Common myeloid progenitor, CD34-positive (primary cell): ENCODE measurements around the gene SLC9C2.

Source experiments
- CTCF ChIA-PET: fragments of 350-600 bp; sonication (Branson Sonifier 250); formaldehyde crosslinking; loops from one replicate; lab custom pipeline; 2021; ENCODE audit warnings: antibody characterized with exemption; lab: Charles Lee
- POLR2A ChIA-PET: fragments of 350-600 bp; sonication (Branson Sonifier 250); formaldehyde crosslinking; loops from one replicate; lab custom pipeline; 2021; ENCODE audit warnings: antibody characterized with exemption; lab: Charles Lee
- DNase-seq, 3 donors: peaks; one replicate each; pipeline versions ENCODE4 v3.0.0 to v3.0.0-alpha.2; 2013
- H3K27ac ChIP-seq, 2 experiments: 1 replicate in 1 of 2; 2 replicates in 1 of 2; pipeline ENCODE4 v1.7.0; 2013; ENCODE audit warnings: inconsistent platforms in 2 of 2, low read length in 2 of 2, mild to moderate bottlenecking in 2 of 2, low read depth in 1 of 2, moderate library complexity in 1 of 2; ENCODE audit not compliant: severe bottlenecking in 2 of 2, insufficient read depth in 1 of 2, poor library complexity in 1 of 2
- H3K27me3 ChIP-seq, 5 experiments: replicated peaks in 2 of 5; 1 replicate in 3 of 5; 2 replicates in 2 of 5; pipeline versions ENCODE4 v1.6.1 to v1.7.0; 2013; ENCODE audit warnings: low read length in 4 of 5, mild to moderate bottlenecking in 2 of 5, moderate library complexity in 2 of 5, inconsistent platforms in 1 of 5; ENCODE audit not compliant: insufficient read depth in 5 of 5, control insufficient read depth in 4 of 5
- H3K36me3 ChIP-seq, 4 experiments: 1 replicate in 2 of 4; 2 replicates in 2 of 4; pipeline versions ENCODE4 v1.6.1 to v1.7.0; 2013; ENCODE audit warnings: low read length in 3 of 4, control low read depth in 1 of 4, mild to moderate bottlenecking in 1 of 4; ENCODE audit not compliant: control insufficient read depth in 4 of 4, insufficient read depth in 4 of 4
- H3K4me1 ChIP-seq, 4 experiments: 1 replicate in 3 of 4; 2 replicates in 1 of 4; pipeline versions ENCODE4 v1.6.1 to v1.7.1; 2013; ENCODE audit warnings: low read length in 3 of 4, mild to moderate bottlenecking in 3 of 4, control low read depth in 1 of 4, inconsistent platforms in 1 of 4, moderate library complexity in 1 of 4; ENCODE audit not compliant: control insufficient read depth in 4 of 4, insufficient read depth in 4 of 4; ENCODE audit errors: control extremely low read depth in 1 of 4
- H3K4me3 ChIP-seq, 7 experiments: 1 replicate in 4 of 7; 2 replicates in 3 of 7; pipeline versions ENCODE4 v1.5.1 to v1.7.0; 2013; ENCODE audit warnings: mild to moderate bottlenecking in 7 of 7, low read length in 6 of 7, moderate library complexity in 6 of 7, inconsistent platforms in 2 of 7, low read depth in 2 of 7, control low read depth in 1 of 7; ENCODE audit not compliant: insufficient read depth in 4 of 7, control insufficient read depth in 1 of 7; ENCODE audit errors: extremely low read depth in 1 of 7
- H3K9me3 ChIP-seq, 5 experiments: 1 replicate in 4 of 5; 2 replicates in 1 of 5; pipeline versions ENCODE4 v1.6.1 to v1.7.1; 2013; ENCODE audit warnings: low read length in 4 of 5, mild to moderate bottlenecking in 2 of 5, inconsistent platforms in 1 of 5, low read depth in 1 of 5, moderate library complexity in 1 of 5; ENCODE audit not compliant: control insufficient read depth in 4 of 5, insufficient read depth in 2 of 5; ENCODE audit errors: control extremely low read depth in 1 of 5
- WGBS: methylation state at CpG from one replicate; pipeline ENCODE4 v1.1.5; 2013; ENCODE audit not compliant: insufficient coverage; 5-methylcytosine and 5-hydroxymethylcytosine counted together

SLC9C2 gene

DNA sequence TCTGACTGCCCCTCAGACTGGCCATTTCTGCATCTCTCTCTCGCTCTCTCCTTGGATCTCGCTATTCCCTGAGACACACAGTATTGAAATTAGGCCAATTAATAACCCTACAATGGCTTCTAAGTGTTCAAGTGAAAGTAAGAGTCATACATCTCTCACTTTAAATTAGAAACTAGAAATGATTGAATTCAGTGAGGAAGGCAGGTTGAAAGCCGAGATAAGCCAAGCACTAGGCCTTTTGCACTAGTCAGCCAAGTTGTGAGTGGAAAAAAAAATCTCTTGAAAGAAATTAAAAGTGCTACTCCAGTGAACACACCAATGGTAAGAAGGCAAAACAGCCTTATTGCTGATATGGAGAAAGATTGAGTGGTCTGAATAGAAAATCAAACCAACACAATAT is 51.2 kb downstream of the SLC9C2 start:
- Histone ChIP-seq H3K36me3 (no peaks in the 10 kb centered on the region), H3K27ac (no peak overlapping the region), H3K9me3 (no peaks in the 10 kb centered on the region), H3K27me3 (no peaks in the 10 kb centered on the region), H3K4me3 (no peak overlapping the region), H3K4me1 (peaks cover 0 to 17% (median 3%) of the 10 kb centered on the region in 4 experiments)
- WGBS = 92% methylated on average over 2 of the region's 3 CpGs
- ChIA-PET POLR2A (no interaction called here), CTCF (interaction anchor here (1.3 kb wide), 1 partner anchor 37 kb away, joined by 3 read pairs; no protein-coding TSS in a partner anchor)
- DNase-seq = no peak

DNA sequence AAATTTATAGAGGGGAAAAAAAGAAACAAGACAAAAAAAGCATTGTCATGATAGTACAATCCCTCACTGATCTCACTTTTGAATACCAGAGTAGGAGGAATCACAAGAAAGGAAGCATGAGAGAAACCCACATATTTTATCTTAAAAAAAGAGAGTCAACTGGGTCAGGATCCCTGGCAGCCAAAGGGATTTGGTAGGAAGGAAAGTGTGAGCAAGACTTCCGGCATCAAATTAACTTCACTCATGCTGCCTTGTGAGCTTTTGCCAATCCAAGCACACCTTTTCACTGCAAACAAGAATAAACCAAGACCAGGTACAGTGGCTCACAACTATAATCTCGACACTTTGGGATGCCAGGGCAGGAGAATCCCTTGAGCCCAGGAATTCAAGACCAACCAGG is 53.1 kb downstream of the SLC9C2 start:
- WGBS = no CpG with 5 or more reads among the region's 2 CpGs
- no peak overlapping the region for H3K4me3 ChIP-seq
- H3K36me3 ChIP-seq = no peaks in the 10 kb centered on the region
- peaks cover 0 to 17% (median 3%) of the 10 kb centered on the region in 4 experiments for H3K4me1 ChIP-seq
- POLR2A ChIA-PET = interaction anchor here (1.1 kb wide), 1 partner anchor 508 kb away, joined by 7 read pairs; no protein-coding TSS in a partner anchor
- DNase-seq = no peak
- no peak overlapping the region for H3K27ac ChIP-seq
- H3K27me3 ChIP-seq = no peaks in the 10 kb centered on the region
- CTCF ChIA-PET = no interaction called here
- H3K9me3 ChIP-seq = no peaks in the 10 kb centered on the region

DNA sequence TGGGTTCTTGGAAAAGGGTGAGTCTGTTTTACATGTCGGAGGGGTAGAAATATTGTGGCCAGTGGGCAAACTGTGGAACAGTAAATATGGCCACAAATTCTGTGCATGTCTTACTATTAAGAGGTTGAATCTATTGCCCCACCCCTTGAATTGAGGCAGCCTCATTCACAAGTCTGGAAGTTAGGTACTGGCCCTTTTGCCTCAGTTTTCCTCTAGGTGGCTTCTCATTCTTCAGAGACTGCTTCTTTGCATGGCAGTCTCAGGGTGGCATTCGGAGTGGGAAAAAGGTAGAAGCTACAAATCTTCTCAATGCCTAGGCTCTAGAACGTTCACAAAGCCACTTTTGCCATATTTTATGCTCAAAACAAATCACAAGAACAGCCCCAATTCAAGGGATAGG is 57.2 kb downstream of the SLC9C2 start:
- POLR2A ChIA-PET = no interaction called here

DNA sequence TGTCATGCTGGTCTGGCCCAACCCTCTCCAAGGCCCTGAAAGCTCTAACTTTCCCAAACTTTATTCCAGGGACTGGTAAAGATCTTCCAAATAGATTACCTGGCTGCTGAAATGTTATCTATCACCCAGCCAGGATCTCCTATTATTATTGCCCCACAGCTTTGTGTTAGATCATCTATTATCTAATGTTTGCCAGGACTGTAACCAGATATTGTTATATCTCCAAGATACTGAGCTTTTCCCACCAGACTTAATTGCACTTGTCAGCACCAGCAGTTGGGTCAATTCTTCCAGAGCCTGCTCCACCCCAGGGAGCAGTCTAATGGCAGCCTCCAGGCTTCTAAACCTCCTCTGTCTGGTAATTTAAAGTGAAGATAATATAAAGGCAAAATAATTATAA is 66.6 kb downstream of the SLC9C2 start:
- Histone ChIP-seq H3K9me3 (peaks cover 0 to 4% (median 0%) of the 10 kb centered on the region in 5 experiments), H3K27me3 (no peaks in the 10 kb centered on the region), H3K4me1 (no peaks in the 10 kb centered on the region), H3K4me3 (no peak overlapping the region), H3K27ac (no peak overlapping the region), H3K36me3 (no peaks in the 10 kb centered on the region)
- ChIA-PET CTCF (no interaction called here), POLR2A (no interaction called here)
- no peak for DNase-seq

More for the DNA sequence above, 57.2 kb downstream of the SLC9C2 start:
- H3K9me3 ChIP-seq = no peaks in the 10 kb centered on the region
- no peak for DNase-seq
- WGBS = 80% methylated on average over 1 of the region's 3 CpGs
- no peak overlapping the region for H3K4me3 ChIP-seq
- CTCF ChIA-PET = no interaction called here
- no peaks in the 10 kb centered on the region for H3K36me3 ChIP-seq
- H3K27ac ChIP-seq = no peak overlapping the region
- peaks cover 0 to under 1% (median 0%) of the 10 kb centered on the region in 4 experiments for H3K4me1 ChIP-seq
- no peaks in the 10 kb centered on the region for H3K27me3 ChIP-seq

DNA sequence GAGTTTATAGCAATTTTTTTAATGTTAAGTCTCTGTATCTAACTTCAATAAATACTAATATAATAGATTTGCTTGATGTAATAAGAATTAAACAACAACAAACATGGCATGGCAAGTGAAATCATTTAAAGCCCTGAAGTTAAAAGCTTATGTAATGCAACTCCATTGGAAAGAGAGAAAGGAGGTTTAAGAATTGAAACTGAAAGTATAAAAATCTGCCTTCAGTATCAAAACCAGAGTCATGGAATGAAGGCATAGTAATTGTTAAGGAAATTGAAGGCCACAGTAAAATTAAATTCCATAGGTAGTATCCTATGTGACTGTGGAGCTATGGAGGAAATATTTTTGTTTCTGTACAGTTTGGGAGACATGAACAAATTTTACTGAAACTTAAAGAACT is 70.6 kb downstream of the SLC9C2 start:
- DNase-seq = peak; percentile 6 to 44 (median 41)
- ChIA-PET CTCF (no interaction called here), POLR2A (no interaction called here)
- Histone ChIP-seq H3K27me3 (no peaks in the 10 kb centered on the region), H3K9me3 (no peaks in the 10 kb centered on the region), H3K4me1 (no peaks in the 10 kb centered on the region), H3K4me3 (peak overlapping the region in 1 of 7 experiments; percentile 51), H3K27ac (no peak overlapping the region), H3K36me3 (no peaks in the 10 kb centered on the region)

DNA sequence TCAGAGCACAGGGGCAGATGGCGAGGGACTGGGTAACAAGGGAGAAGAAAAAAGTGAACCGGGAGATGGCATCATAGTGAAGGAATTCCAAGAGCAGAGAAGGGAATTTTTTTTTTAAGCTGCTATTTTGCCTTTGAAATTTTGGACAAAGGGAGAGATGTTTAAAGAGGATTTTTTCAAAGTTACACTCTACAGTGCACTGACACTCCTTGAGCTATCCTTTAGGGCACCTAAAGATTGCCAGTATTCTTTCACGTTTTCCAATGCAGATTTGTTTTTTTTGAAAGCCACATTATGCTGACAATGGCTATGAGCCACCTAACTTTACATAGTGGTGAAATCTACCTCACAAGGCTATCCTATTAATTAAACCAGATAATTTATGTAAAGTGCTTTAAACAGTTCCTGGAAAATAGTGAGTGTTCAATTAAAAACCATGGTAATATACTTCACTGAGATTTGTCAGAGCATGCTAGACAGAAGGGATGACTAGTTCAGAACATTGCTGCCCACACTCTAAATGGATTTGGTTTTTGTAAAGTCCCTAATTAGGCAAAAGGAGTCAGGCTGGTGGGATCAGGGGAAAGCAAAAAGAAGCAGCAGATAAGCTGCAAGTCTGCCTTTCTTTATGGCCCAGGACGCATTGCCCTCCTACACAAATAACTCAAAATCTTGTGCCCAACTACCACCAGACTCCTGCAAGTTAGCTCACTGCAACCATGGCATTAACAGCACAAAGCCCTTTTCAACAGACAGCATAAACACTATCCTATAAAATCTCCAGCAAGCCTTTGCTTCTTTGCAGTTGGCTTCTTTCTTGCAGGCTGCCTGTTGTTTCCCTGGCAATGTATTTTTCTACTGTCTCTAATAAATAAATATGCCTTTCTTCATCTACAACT is 71.8 kb downstream of the SLC9C2 start:
- H3K27ac ChIP-seq = no peak overlapping the region
- H3K36me3 ChIP-seq = no peaks in the 10 kb centered on the region
- no peak overlapping the region for H3K4me3 ChIP-seq
- H3K4me1 ChIP-seq = no peaks in the 10 kb centered on the region
- 100% methylated on average over 4 of the region's 4 CpGs for WGBS
- no peaks in the 10 kb centered on the region for H3K9me3 ChIP-seq
- no peak for DNase-seq
- H3K27me3 ChIP-seq = no peaks in the 10 kb centered on the region
- CTCF ChIA-PET = no interaction called here
- POLR2A ChIA-PET = no interaction called here

DNA sequence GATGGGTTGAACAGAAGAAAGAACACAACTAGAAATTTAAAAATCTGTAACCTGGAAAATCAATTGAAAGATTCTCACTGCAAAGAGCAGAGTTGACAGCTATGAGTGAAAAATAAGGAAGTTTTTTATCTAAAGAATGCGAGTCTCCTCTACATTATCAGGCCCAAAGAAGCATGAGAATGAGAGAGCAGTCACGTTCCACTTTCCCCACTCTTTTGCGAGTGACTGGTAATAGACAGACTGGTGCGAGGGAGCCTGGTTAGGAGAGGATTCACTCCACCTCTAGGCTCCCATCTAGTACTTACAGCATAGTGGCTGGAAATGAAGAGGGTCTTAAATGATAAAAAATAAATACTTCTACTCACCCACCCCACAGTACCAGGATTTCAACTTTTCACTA is 73.8 kb downstream of the SLC9C2 start:
- ChIA-PET POLR2A (no interaction called here), CTCF (no interaction called here)
- Histone ChIP-seq H3K4me1 (no peaks in the 10 kb centered on the region), H3K9me3 (no peaks in the 10 kb centered on the region), H3K4me3 (no peak overlapping the region), H3K36me3 (no peaks in the 10 kb centered on the region), H3K27me3 (no peaks in the 10 kb centered on the region), H3K27ac (no peak overlapping the region)
- DNase-seq = no peak
- WGBS = no CpG with 5 or more reads among the region's 4 CpGs
